HepG2 (cell line): ENCODE measurements around the gene DPF1. TPM values are rescaled to one million over a fixed set of nuclear protein-coding genes. Genes with fewer than 3 reads are reported as not detected.

Experiments
- ARID2 ChIP-seq: sonication (generic); formaldehyde crosslinking; IDR thresholded peaks from 2 replicates; pipeline ENCODE4 v1.8.1; 2022; ENCODE audit warnings: mild to moderate bottlenecking, missing genetic modification reagents, borderline replicate concordance
- CBFB ChIP-seq: sonication (generic); formaldehyde crosslinking; IDR thresholded peaks from 2 replicates; pipeline ENCODE4 v1.4.0; 2020; ENCODE audit warnings: missing genetic modification reagents
- CREM ChIP-seq, 2 experiments: sonication (generic) in 1 of 2; formaldehyde crosslinking in 1 of 2; IDR thresholded peaks; 2 replicates each; pipeline versions ENCODE4 v1.4.0 to v1.6.1; 2016 to 2020; ENCODE audit warnings: antibody characterized with exemption in 1 of 2, mild to moderate bottlenecking in 1 of 2, missing genetic modification reagents in 1 of 2
- FOSL2 ChIP-seq: sonication (generic); formaldehyde crosslinking; IDR thresholded peaks from 2 replicates; pipeline ENCODE4 v1.4.0; 2020; ENCODE audit warnings: missing genetic modification reagents
- FOXO4 ChIP-seq: sonication (generic); formaldehyde crosslinking; conservative IDR thresholded peaks from 2 replicates; pipeline ENCODE4 v1.8.1; 2023; ENCODE audit warnings: missing genetic modification reagents
- FOXP4 ChIP-seq: sonication (generic); formaldehyde crosslinking; IDR thresholded peaks from 2 replicates; pipeline ENCODE4 v1.4.0; 2020; ENCODE audit warnings: missing genetic modification reagents
- HES4 ChIP-seq: sonication (generic); formaldehyde crosslinking; IDR thresholded peaks from 2 replicates; pipeline ENCODE4 v1.9.0; 2021; ENCODE audit warnings: mild to moderate bottlenecking, missing genetic modification reagents, borderline replicate concordance
- HIVEP1 ChIP-seq: sonication (generic); formaldehyde crosslinking; IDR thresholded peaks from 2 replicates; pipeline ENCODE4 v1.4.0; 2020; ENCODE audit warnings: mild to moderate bottlenecking, missing genetic modification reagents
- KLF15 ChIP-seq: sonication (generic); formaldehyde crosslinking; IDR thresholded peaks from 2 replicates; pipeline ENCODE4 v1.8.1; 2023; ENCODE audit warnings: borderline replicate concordance, mild to moderate bottlenecking, inconsistent platforms, missing genetic modification reagents, mixed read lengths
- NR2F6 ChIP-seq, 2 experiments: IDR thresholded peaks; 2 replicates each; pipeline ENCODE4 v1.6.1; 2016; ENCODE audit warnings: antibody characterized with exemption in 1 of 2, mild to moderate bottlenecking in 1 of 2
- PBX3 ChIP-seq: sonication (generic); formaldehyde crosslinking; IDR thresholded peaks from 2 replicates; pipeline ENCODE4 v1.8.1; 2023; ENCODE audit warnings: missing genetic modification reagents, inconsistent platforms, borderline replicate concordance
- RERE ChIP-seq: IDR thresholded peaks from 2 replicates; pipeline ENCODE4 v1.6.1; 2016; ENCODE audit warnings: low read depth, missing genetic modification reagents, missing compliant biosample characterization
- SAFB2 ChIP-seq: sonication (generic); formaldehyde crosslinking; IDR thresholded peaks from 2 replicates; pipeline ENCODE4 v1.5.1; 2020; ENCODE audit warnings: missing genetic modification reagents, low read depth, mild to moderate bottlenecking, borderline replicate concordance
- TEAD3 ChIP-seq: optimal IDR thresholded peaks from 2 replicates; pipeline ENCODE3; 2016; ENCODE audit warnings: borderline replicate concordance
- ZNF292 ChIP-seq: sonication (generic); formaldehyde crosslinking; IDR thresholded peaks from 2 replicates; pipeline ENCODE4 v1.8.1; 2022; ENCODE audit warnings: mild to moderate bottlenecking, low read depth, missing genetic modification reagents, borderline replicate concordance
- ZNF326 ChIP-seq: sonication (generic); formaldehyde crosslinking; IDR thresholded peaks from 2 replicates; pipeline ENCODE4 v1.4.0; 2020; ENCODE audit warnings: missing genetic modification reagents, borderline replicate concordance
- ZNF414 ChIP-seq: sonication (generic); formaldehyde crosslinking; IDR thresholded peaks from 2 replicates; pipeline ENCODE4 v1.5.0; 2020; ENCODE audit warnings: missing genetic modification reagents
- ZNF572 ChIP-seq: sonication (generic); formaldehyde crosslinking; IDR thresholded peaks from 2 replicates; pipeline ENCODE4 v1.5.1; 2020; ENCODE audit warnings: mild to moderate bottlenecking, missing genetic modification reagents
- ZNF841 ChIP-seq: sonication (generic); formaldehyde crosslinking; IDR thresholded peaks from 2 replicates; pipeline ENCODE4 v1.8.1; 2023; ENCODE audit warnings: missing genetic modification reagents, borderline replicate concordance
- polyA plus RNA-seq, 8 experiments: library from polyadenylated mRNA; depleted of rRNA in 3 of 8; stranded (reverse) in 7 of 8; unstranded in 1 of 8; fragments of >200 nt; fragmentation: Illumina TruSeq in 4 of 8; extraction: Trizol in 4 of 8; gene quantifications; 2 replicates each; pipeline versions ENCODE4 v1.2.1 to v1.2.3, GENCODE V29; 2011 to 2016; ENCODE audit warnings: low read depth in 4 of 8, missing spikeins in 1 of 8, mixed read lengths in 1 of 8; ENCODE audit not compliant: insufficient read depth in 1 of 8
- total RNA-seq, 5 experiments: library from RNA; depleted of rRNA; stranded (reverse); fragments of >200 nt; fragmentation: Illumina TruSeq; extraction: Trizol; gene quantifications; 2 replicates each; pipeline ENCODE4 v1.2.3, GENCODE V29; 2016; ENCODE audit warnings: low read depth in 1 of 5

DPF1 gene
- total and polyA plus RNA-seq, 2 of the 13 experiments (the other 11 are each of a cell fraction or from before 2014, with no cell fraction given): 1.0 to 3.2 TPM

- TF ChIP-seq ZNF414 (CRISPR knock-in tag) (no peak), HES4 (CRISPR knock-in tag) (no peak), ZNF572 (no peak), NR2F6 (IDR thresholded peaks at IDR 0.05) (peak; percentile 70; the same call in 1 of the 2 replicates), NR2F6 (CRISPR knock-in tag; IDR thresholded peaks at IDR 0.05) (peak; percentile 30; the same call in 1 of the 2 replicates), TEAD3 (CRISPR knock-in tag) (peak; percentile 18), FOXO4 (CRISPR knock-in tag) (no peak), RERE (CRISPR knock-in tag) (no peak; the same call in 1 of the 2 replicates), PBX3 (CRISPR knock-in tag) (no peak), ZNF292 (CRISPR knock-in tag) (no peak), ZNF326 (CRISPR knock-in tag) (no peak), CBFB (CRISPR knock-in tag) (no peak), ZNF841 (no peak), SAFB2 (no peak), FOXP4 (CRISPR knock-in tag) (no peak), ARID2 (CRISPR knock-in tag) (no peak), HIVEP1 (CRISPR knock-in tag) (no peak), FOSL2 (CRISPR knock-in tag) (peak; percentile 83), CREM (IDR thresholded peaks at IDR 0.05) (no peak), CREM (CRISPR knock-in tag; IDR thresholded peaks at IDR 0.05) (no peak), KLF15 (no peak)
Measured at GRCh38 chr19:38247734-38248268, 23.8 kb upstream of the DPF1 start (continued).
